ENCODE results near the gene MT1H.
"Not testable (repeated sequence)": the region's sequence is repeated elsewhere in the genome, so short reads cannot be mapped to it uniquely, and the experiment has no call there.

The MT1H gene

DNA sequence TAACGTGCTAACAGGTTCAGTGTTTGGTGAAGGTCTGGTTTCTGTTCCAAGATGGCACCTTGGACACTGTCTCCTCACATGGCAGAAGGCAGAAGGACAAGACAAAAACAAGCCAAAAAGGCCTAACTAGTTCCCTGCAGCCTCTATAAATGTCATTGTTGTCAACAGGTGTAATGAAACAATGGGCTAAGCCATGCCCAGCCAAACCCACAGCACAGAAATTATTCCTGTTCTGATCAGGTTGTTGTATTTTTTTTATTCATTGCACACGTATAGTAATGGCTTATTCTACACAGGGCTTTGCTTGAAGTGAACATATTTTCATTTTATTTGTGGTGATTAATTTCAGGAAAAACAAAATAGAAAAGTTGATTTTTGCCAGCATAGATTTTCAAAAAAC, 44.2 kb downstream of the MT1H start:
- no peak overlapping the region for H3K9ac ChIP-seq (ENCODE audit: low read length in 5 of 5)
- H3K27me3 ChIP-seq (ENCODE audit: control insufficient read depth in 5 of 5, insufficient read depth in 4 of 5, low read length in 5 of 5): no peaks in the 10 kb centered on the region
- H3K36me3 ChIP-seq (ENCODE audit: control insufficient read depth in 5 of 5, insufficient read depth in 5 of 5, low read length in 5 of 5): no peaks in the 10 kb centered on the region
- no peaks in the 10 kb centered on the region for H3K4me1 ChIP-seq (ENCODE audit: control insufficient read depth in 5 of 5, insufficient read depth in 5 of 5, low read length in 5 of 5)
- no peak overlapping the region for H3K4me3 ChIP-seq (ENCODE audit: low read depth in 1 of 5, low read length in 5 of 5)
- no peak overlapping the region for H3K27ac ChIP-seq (ENCODE audit: low read depth, low read length)
- no peaks in the 10 kb centered on the region for H3K9me3 ChIP-seq (ENCODE audit: control insufficient read depth in 5 of 5, low read length in 5 of 5)

DNA sequence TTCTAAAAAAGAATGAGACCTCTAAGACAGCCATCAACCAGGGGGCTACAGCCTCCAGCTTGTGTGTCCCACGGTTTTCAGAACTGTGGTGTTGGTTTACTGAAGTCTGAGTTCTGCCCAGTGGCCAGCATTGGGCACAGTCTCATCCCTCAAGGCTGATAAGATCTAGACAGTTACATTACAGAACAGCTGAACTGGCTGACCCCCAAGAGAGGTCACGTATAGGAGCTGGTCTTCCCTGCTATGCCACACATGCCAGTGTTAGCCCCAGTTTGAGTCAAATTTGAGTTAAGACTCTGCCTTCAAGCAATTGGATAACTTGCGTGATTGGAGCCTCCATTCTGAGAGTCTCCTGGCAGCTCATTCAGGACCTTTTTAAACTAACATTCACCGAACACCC, 45.5 kb downstream of the MT1H start:
- H3K4me3 ChIP-seq (ENCODE audit: low read depth in 1 of 5, low read length in 5 of 5): no peak overlapping the region
- H3K36me3 ChIP-seq (ENCODE audit: control insufficient read depth in 5 of 5, insufficient read depth in 5 of 5, low read length in 5 of 5): no peaks in the 10 kb centered on the region
- H3K9ac ChIP-seq (ENCODE audit: low read length in 5 of 5): no peak overlapping the region
- H3K9me3 ChIP-seq (ENCODE audit: control insufficient read depth in 5 of 5, low read length in 5 of 5): no peaks in the 10 kb centered on the region
- no peaks in the 10 kb centered on the region for H3K4me1 ChIP-seq (ENCODE audit: control insufficient read depth in 5 of 5, insufficient read depth in 5 of 5, low read length in 5 of 5)
- no peak overlapping the region for H3K27ac ChIP-seq (ENCODE audit: low read depth, low read length)
- H3K27me3 ChIP-seq (ENCODE audit: control insufficient read depth in 5 of 5, insufficient read depth in 4 of 5, low read length in 5 of 5): no peaks in the 10 kb centered on the region

DNA sequence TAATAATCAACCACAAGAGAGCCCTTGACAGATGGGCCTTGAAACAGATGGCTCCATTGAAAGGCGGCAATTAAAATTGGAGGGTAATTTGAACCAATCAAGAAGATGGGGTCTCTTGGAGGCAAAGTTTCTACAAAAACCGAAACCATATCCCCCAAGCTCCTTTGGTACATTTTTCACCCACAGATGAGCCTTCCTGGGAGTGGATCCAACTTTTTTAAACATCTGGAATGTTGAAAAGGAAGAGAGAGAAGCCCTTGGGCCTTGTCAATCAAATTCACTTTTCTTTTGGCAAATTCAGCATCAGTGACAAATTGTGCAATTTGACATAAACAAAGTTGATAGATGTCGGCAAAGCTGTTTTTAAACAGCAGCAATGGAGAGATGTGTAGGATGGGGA, 47.1 kb downstream of the MT1H start:
- H3K4me3 ChIP-seq (ENCODE audit: low read depth in 1 of 5, low read length in 5 of 5): no peak overlapping the region
- no peak overlapping the region for H3K27ac ChIP-seq (ENCODE audit: low read depth, low read length)
- no peaks in the 10 kb centered on the region for H3K36me3 ChIP-seq (ENCODE audit: control insufficient read depth in 5 of 5, insufficient read depth in 5 of 5, low read length in 5 of 5)
- no peaks in the 10 kb centered on the region for H3K4me1 ChIP-seq (ENCODE audit: control insufficient read depth in 5 of 5, insufficient read depth in 5 of 5, low read length in 5 of 5)
- no peaks in the 10 kb centered on the region for H3K27me3 ChIP-seq (ENCODE audit: control insufficient read depth in 5 of 5, insufficient read depth in 4 of 5, low read length in 5 of 5)
- no peak overlapping the region for H3K9ac ChIP-seq (ENCODE audit: low read length in 5 of 5)
- H3K9me3 ChIP-seq (ENCODE audit: control insufficient read depth in 5 of 5, low read length in 5 of 5): no peaks in the 10 kb centered on the region

- H3K9ac ChIP-seq (ENCODE audit: low read length in 5 of 5); H3K27me3 ChIP-seq (ENCODE audit: control insufficient read depth in 5 of 5, insufficient read depth in 4 of 5, low read length in 5 of 5); H3K4me3 ChIP-seq (ENCODE audit: low read depth in 1 of 5, low read length in 5 of 5); H3K4me1 ChIP-seq (ENCODE audit: control insufficient read depth in 5 of 5, insufficient read depth in 5 of 5, low read length in 5 of 5); H3K36me3 ChIP-seq (ENCODE audit: control insufficient read depth in 5 of 5, insufficient read depth in 5 of 5, low read length in 5 of 5); H3K9me3 ChIP-seq (ENCODE audit: control insufficient read depth in 5 of 5, low read length in 5 of 5); H3K27ac ChIP-seq (ENCODE audit: low read depth, low read length): not testable (repeated sequence)
Observed at GRCh38 chr16:56717532-56717931, 47.9 kb downstream of the MT1H start.
